ENCODE results near the gene PEX11G. TPM values are rescaled to one million over a fixed set of nuclear protein-coding genes. Genes with fewer than 3 reads are reported as not detected.

Gene PEX11G
- total RNA-seq, 1 experiment from 2014 or later, result 2.8 TPM

GRCh38 chr19:7471696-7472615, 16.9 kb downstream of the PEX11G start:
- Histone ChIP-seq H3K4me2 (ENCODE audit: insufficient read depth, insufficient read length, low read length) (no peak overlapping the region), H3K79me2 (ENCODE audit: insufficient read depth, low read length) (no peaks in the 10 kb centered on the region), H3K27me3 (ENCODE audit: insufficient read depth, low read length) (no peaks in the 10 kb centered on the region), H2BK120ac (ENCODE audit: low read depth, low read length, poor library complexity, severe bottlenecking) (no peak overlapping the region), H3K27ac (ENCODE audit: insufficient read length, low read depth, low read length) (no peak overlapping the region), H3K18ac (ENCODE audit: insufficient read length, low read depth, low read length) (no peak overlapping the region), H2AFZ (ENCODE audit: low read length) (no peak overlapping the region), H3K9ac (ENCODE audit: extremely low read depth, insufficient read length, low read length) (no peak overlapping the region), H3K23me2 (ENCODE audit: insufficient read length, low read depth, low read length, poor library complexity, severe bottlenecking) (no peaks in the 10 kb centered on the region), H3K4me1 (ENCODE audit: insufficient read depth, low read length) (no peaks in the 10 kb centered on the region), H3K23ac (ENCODE audit: insufficient read length, low read depth, low read length) (no peak overlapping the region), H3T11ph (ENCODE audit: low read length) (no peak overlapping the region), H2BK5ac (ENCODE audit: insufficient read length, low read length) (no peak overlapping the region), H4K5ac (ENCODE audit: insufficient read length, low read depth, low read length) (no peak overlapping the region), H2BK20ac (ENCODE audit: low read depth, low read length, poor library complexity, severe bottlenecking) (no peak overlapping the region), H3K4ac (ENCODE audit: low read depth, low read length) (no peak overlapping the region), H4K20me1 (ENCODE audit: control insufficient read depth, insufficient read depth, insufficient read length) (no peaks in the 10 kb centered on the region), H4K91ac (ENCODE audit: insufficient read length, low read depth, low read length) (no peak overlapping the region), H3K9me3 (ENCODE audit: control insufficient read depth, low read depth, low read length) (no peaks in the 10 kb centered on the region), H2BK15ac (ENCODE audit: low read depth, low read length) (no peak overlapping the region), H2BK12ac (ENCODE audit: insufficient read length, low read depth, low read length) (no peak overlapping the region), H3K14ac (ENCODE audit: insufficient read depth, low read length) (no peak overlapping the region), H2AK5ac (ENCODE audit: insufficient read length, low read length) (no peak overlapping the region), H3K56ac (ENCODE audit: insufficient read length, low read depth, low read length) (no peak overlapping the region), H4K8ac (replicated peaks; ENCODE audit: insufficient read length, low read depth, low read length) (no peak overlapping the region), H3K79me1 (ENCODE audit: insufficient read depth, low read depth, low read length, poor library complexity, severe bottlenecking) (no peaks in the 10 kb centered on the region)
- Mint-ChIP-seq H3K27ac (0 out of 7 replicates have a peak overlapping the region, but pooled peaks of 1 of the 3 experiments have one; percentile 7), H3K9me3 (no peaks in the 10 kb centered on the region), H3K36me3 (ENCODE audit: insufficient read depth in 1 of 3, low read depth in 3 of 3) (peaks cover 2 to 18% (median 11%) of the 10 kb centered on the region in 3 experiments; a peak in 5 of 7 replicates), H3K4me1 (no peaks in the 10 kb centered on the region), H3K27me3 (ENCODE audit: low read depth) (no peaks in the 10 kb centered on the region), H3K4me3 (no peak overlapping the region)
- DNase-seq, result no peak
- no CpG with 5 or more reads among the region's 42 CpGs for WGBS (ENCODE audit: extremely low coverage, insufficient read length, low lambda C conversion rate)
- TF ChIP-seq CTCF (conservative IDR thresholded peaks at IDR 0.05), result no peak

All from H9 (cell line).